ENCODE data around the gene CFAP45. TPM values are rescaled to one million over a fixed set of nuclear protein-coding genes. Genes with fewer than 3 reads are reported as not detected.

CFAP45 gene
- total RNA-seq, 1 donor from 2014 or later = not detected

- H3K36me3 ChIP-seq (ENCODE audit: control insufficient read depth in 3 of 3, insufficient read depth in 3 of 3, low read length in 3 of 3) = peaks cover 12 to 27% (median 17%) of the 10 kb centered on the region in 3 donors
- H3K4me3 ChIP-seq (ENCODE audit: low read length in 3 of 3) = no peak overlapping the region
- peaks cover 42 to 51% (median 50%) of the 10 kb centered on the region in 3 donors for H3K4me1 ChIP-seq (ENCODE audit: control insufficient read depth in 3 of 3, insufficient read depth in 3 of 3, low read length in 3 of 3)
- H3K27ac ChIP-seq (ENCODE audit: low read depth, low read length) = no peak overlapping the region
- no peaks in the 10 kb centered on the region for H3K9me3 ChIP-seq (ENCODE audit: control insufficient read depth in 3 of 3, low read length in 3 of 3)
- peaks cover 0 to 4% (median 0%) of the 10 kb centered on the region in 3 donors for H3K27me3 ChIP-seq (ENCODE audit: control insufficient read depth in 3 of 3, insufficient read depth in 3 of 3, low read length in 3 of 3)
- no peak overlapping the region for H3K9ac ChIP-seq (ENCODE audit: low read depth in 1 of 3, low read length in 3 of 3)
Observed at GRCh38 chr1:159917533-159918351, 17.8 kb upstream of the CFAP45 start.

- peaks cover 36 to 47% (median 45%) of the 10 kb centered on the region in 3 donors for H3K4me1 ChIP-seq (ENCODE audit: control insufficient read depth in 3 of 3, insufficient read depth in 3 of 3, low read length in 3 of 3)
- no peaks in the 10 kb centered on the region for H3K27me3 ChIP-seq (ENCODE audit: control insufficient read depth in 3 of 3, insufficient read depth in 3 of 3, low read length in 3 of 3)
- H3K27ac ChIP-seq (ENCODE audit: low read depth, low read length) = no peak overlapping the region
- H3K9me3 ChIP-seq (ENCODE audit: control insufficient read depth in 3 of 3, low read length in 3 of 3) = no peaks in the 10 kb centered on the region
- H3K4me3 ChIP-seq (ENCODE audit: low read length in 3 of 3) = no peak overlapping the region
- peak overlapping the region in 1 of 3 donors; percentile 43 for H3K9ac ChIP-seq (ENCODE audit: low read depth in 1 of 3, low read length in 3 of 3)
- H3K36me3 ChIP-seq (ENCODE audit: control insufficient read depth in 3 of 3, insufficient read depth in 3 of 3, low read length in 3 of 3) = peaks cover 12 to 27% (median 17%) of the 10 kb centered on the region in 3 donors
Observed at GRCh38 chr1:159916242-159917051, 16.5 kb upstream of the CFAP45 start.

GRCh38 chr1:159915571-159916241, 15.7 kb upstream of the CFAP45 start:
- Histone ChIP-seq H3K27ac (ENCODE audit: low read depth, low read length) (no peak overlapping the region), H3K9me3 (ENCODE audit: control insufficient read depth in 3 of 3, low read length in 3 of 3) (no peaks in the 10 kb centered on the region), H3K36me3 (ENCODE audit: control insufficient read depth in 3 of 3, insufficient read depth in 3 of 3, low read length in 3 of 3) (peaks cover 10 to 27% (median 17%) of the 10 kb centered on the region in 3 donors), H3K9ac (ENCODE audit: low read depth in 1 of 3, low read length in 3 of 3) (no peak overlapping the region), H3K4me3 (ENCODE audit: low read length in 3 of 3) (no peak overlapping the region), H3K27me3 (ENCODE audit: control insufficient read depth in 3 of 3, insufficient read depth in 3 of 3, low read length in 3 of 3) (no peaks in the 10 kb centered on the region), H3K4me1 (ENCODE audit: control insufficient read depth in 3 of 3, insufficient read depth in 3 of 3, low read length in 3 of 3) (peaks cover 38 to 50% (median 46%) of the 10 kb centered on the region in 3 donors)

GRCh38 chr1:159914252-159915018, 14.5 kb upstream of the CFAP45 start:
- no peaks in the 10 kb centered on the region for H3K9me3 ChIP-seq (ENCODE audit: control insufficient read depth in 3 of 3, low read length in 3 of 3)
- no peak overlapping the region for H3K4me3 ChIP-seq (ENCODE audit: low read length in 3 of 3)
- no peak overlapping the region for H3K27ac ChIP-seq (ENCODE audit: low read depth, low read length)
- H3K36me3 ChIP-seq (ENCODE audit: control insufficient read depth in 3 of 3, insufficient read depth in 3 of 3, low read length in 3 of 3) = peaks cover 4 to 20% (median 9%) of the 10 kb centered on the region in 3 donors
- H3K27me3 ChIP-seq (ENCODE audit: control insufficient read depth in 3 of 3, insufficient read depth in 3 of 3, low read length in 3 of 3) = no peaks in the 10 kb centered on the region
- H3K4me1 ChIP-seq (ENCODE audit: control insufficient read depth in 3 of 3, insufficient read depth in 3 of 3, low read length in 3 of 3) = peaks cover 32 to 46% (median 43%) of the 10 kb centered on the region in 3 donors
- no peak overlapping the region for H3K9ac ChIP-seq (ENCODE audit: low read depth in 1 of 3, low read length in 3 of 3)

- no peaks in the 10 kb centered on the region for H3K27me3 ChIP-seq (ENCODE audit: control insufficient read depth in 3 of 3, insufficient read depth in 3 of 3, low read length in 3 of 3)
- H3K27ac ChIP-seq (ENCODE audit: low read depth, low read length) = no peak overlapping the region
Observed at GRCh38 chr1:159913451-159914192, 13.7 kb upstream of the CFAP45 start.

GRCh38 chr1:159911326-159912070, 11.5 kb upstream of the CFAP45 start:
- Histone ChIP-seq H3K4me3 (ENCODE audit: low read length in 3 of 3) (no peak overlapping the region), H3K9me3 (ENCODE audit: control insufficient read depth in 3 of 3, low read length in 3 of 3) (no peaks in the 10 kb centered on the region), H3K27ac (ENCODE audit: low read depth, low read length) (peak overlapping the region; percentile 48), H3K9ac (ENCODE audit: low read depth in 1 of 3, low read length in 3 of 3) (no peak overlapping the region), H3K27me3 (ENCODE audit: control insufficient read depth in 3 of 3, insufficient read depth in 3 of 3, low read length in 3 of 3) (no peaks in the 10 kb centered on the region), H3K36me3 (ENCODE audit: control insufficient read depth in 3 of 3, insufficient read depth in 3 of 3, low read length in 3 of 3) (peaks cover 0 to 3% (median 0%) of the 10 kb centered on the region in 3 donors), H3K4me1 (ENCODE audit: control insufficient read depth in 3 of 3, insufficient read depth in 3 of 3, low read length in 3 of 3) (peaks cover 19 to 33% (median 23%) of the 10 kb centered on the region in 3 donors)

More at GRCh38 chr1:159913451-159914192, 13.7 kb upstream of the CFAP45 start:
- Histone ChIP-seq H3K9me3 (ENCODE audit: control insufficient read depth in 3 of 3, low read length in 3 of 3) (no peaks in the 10 kb centered on the region), H3K36me3 (ENCODE audit: control insufficient read depth in 3 of 3, insufficient read depth in 3 of 3, low read length in 3 of 3) (peaks cover 0 to 13% (median under 1%) of the 10 kb centered on the region in 3 donors), H3K4me1 (ENCODE audit: control insufficient read depth in 3 of 3, insufficient read depth in 3 of 3, low read length in 3 of 3) (peaks cover 23 to 38% (median 35%) of the 10 kb centered on the region in 3 donors), H3K4me3 (ENCODE audit: low read length in 3 of 3) (no peak overlapping the region), H3K9ac (ENCODE audit: low read depth in 1 of 3, low read length in 3 of 3) (no peak overlapping the region)

- Histone ChIP-seq H3K36me3 (ENCODE audit: control insufficient read depth in 3 of 3, insufficient read depth in 3 of 3, low read length in 3 of 3) (no peaks in the 10 kb centered on the region), H3K27me3 (ENCODE audit: control insufficient read depth in 3 of 3, insufficient read depth in 3 of 3, low read length in 3 of 3) (no peaks in the 10 kb centered on the region), H3K4me1 (ENCODE audit: control insufficient read depth in 3 of 3, insufficient read depth in 3 of 3, low read length in 3 of 3) (peaks cover 14 to 22% (median 16%) of the 10 kb centered on the region in 3 donors), H3K4me3 (ENCODE audit: low read length in 3 of 3) (no peak overlapping the region), H3K9ac (ENCODE audit: low read depth in 1 of 3, low read length in 3 of 3) (no peak overlapping the region), H3K9me3 (ENCODE audit: control insufficient read depth in 3 of 3, low read length in 3 of 3) (no peaks in the 10 kb centered on the region), H3K27ac (ENCODE audit: low read depth, low read length) (no peak overlapping the region)
Observed at GRCh38 chr1:159908031-159908940, 8.3 kb upstream of the CFAP45 start.

- Histone ChIP-seq H3K4me3 (ENCODE audit: low read length in 3 of 3) (no peak overlapping the region), H3K27me3 (ENCODE audit: control insufficient read depth in 3 of 3, insufficient read depth in 3 of 3, low read length in 3 of 3) (no peaks in the 10 kb centered on the region), H3K27ac (ENCODE audit: low read depth, low read length) (no peak overlapping the region), H3K4me1 (ENCODE audit: control insufficient read depth in 3 of 3, insufficient read depth in 3 of 3, low read length in 3 of 3) (peaks cover 14 to 17% (median 14%) of the 10 kb centered on the region in 3 donors), H3K9ac (ENCODE audit: low read depth in 1 of 3, low read length in 3 of 3) (no peak overlapping the region), H3K9me3 (ENCODE audit: control insufficient read depth in 3 of 3, low read length in 3 of 3) (no peaks in the 10 kb centered on the region), H3K36me3 (ENCODE audit: control insufficient read depth in 3 of 3, insufficient read depth in 3 of 3, low read length in 3 of 3) (no peaks in the 10 kb centered on the region)
Observed at GRCh38 chr1:159906960-159907359, 7.0 kb upstream of the CFAP45 start.
